NT2/D1 (cell line): ENCODE measurements around the gene ADGRE1.

ENCODE experiments used
- SUZ12 ChIP-seq: IDR thresholded peaks from 2 replicates; pipeline ENCODE4 v1.6.1; 2011; ENCODE audit not compliant: insufficient read length, insufficient read depth; ENCODE audit errors: extremely low read depth
- ZNF274 ChIP-seq: IDR thresholded peaks from 2 replicates; pipeline ENCODE4 v1.6.1; 2011; ENCODE audit warnings: mild to moderate bottlenecking, low read depth, low read length

DNA sequence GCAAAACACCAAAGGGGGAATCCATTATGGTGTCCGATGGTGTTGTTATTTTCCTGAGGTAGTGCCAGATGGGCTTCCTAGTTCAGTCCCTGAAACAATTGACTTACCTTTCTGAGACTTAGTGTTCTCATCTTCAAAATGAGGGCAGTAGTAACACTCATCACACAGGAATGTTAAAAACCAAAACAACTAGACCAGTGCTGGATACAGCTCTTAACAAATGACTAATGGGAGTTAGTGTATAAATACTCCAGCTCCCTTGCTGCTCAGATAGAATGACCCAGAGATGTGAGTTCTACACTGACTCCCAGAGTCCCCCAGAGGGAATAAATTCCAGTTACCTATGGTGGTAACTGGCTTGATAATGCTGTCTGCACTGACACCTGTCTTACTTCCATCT is 84.0 kb downstream of the ADGRE1 start:
- TF ChIP-seq ZNF274 (no peak), SUZ12 (no peak)
